Mesodermal cell (in vitro differentiated cells): ENCODE measurements around the gene TMEM101.
"Not testable (repeated sequence)": the region's sequence is repeated elsewhere in the genome, so short reads cannot be mapped to it uniquely, and the experiment has no call there.

ENCODE experiments used
- H3K27ac ChIP-seq: 2 replicates; pipeline ENCODE4 v1.7.0; 2013; ENCODE audit warnings: mild to moderate bottlenecking, low read depth, low read length, moderate library complexity; ENCODE audit not compliant: severe bottlenecking
- H3K36me3 ChIP-seq: 2 replicates; pipeline ENCODE4 v1.7.1; 2013; ENCODE audit warnings: mild to moderate bottlenecking, low read length, moderate library complexity; ENCODE audit not compliant: control insufficient read depth, insufficient read depth
- H3K4me1 ChIP-seq: one replicate; pipeline ENCODE4 v1.7.1; 2013; ENCODE audit warnings: mild to moderate bottlenecking, low read length; ENCODE audit not compliant: insufficient read depth, control insufficient read depth, poor library complexity, severe bottlenecking
- H3K4me3 ChIP-seq: 2 replicates; pipeline ENCODE4 v1.7.0; 2013; ENCODE audit warnings: low read length, control low read depth, mild to moderate bottlenecking; ENCODE audit not compliant: insufficient read depth, poor library complexity, severe bottlenecking; ENCODE audit errors: extremely low read depth
- H3K9me3 ChIP-seq: 2 replicates; pipeline ENCODE4 v1.7.1; 2013; ENCODE audit warnings: mild to moderate bottlenecking, low read length, moderate library complexity; ENCODE audit not compliant: control insufficient read depth
- WGBS, 2 experiments: methylation state at CpG; one replicate each; pipeline ENCODE4 v1.1.5; 2013; ENCODE audit warnings: missing lambda C conversion rate in 2 of 2; ENCODE audit not compliant: insufficient coverage in 2 of 2; 5-methylcytosine and 5-hydroxymethylcytosine counted together

The TMEM101 gene

DNA sequence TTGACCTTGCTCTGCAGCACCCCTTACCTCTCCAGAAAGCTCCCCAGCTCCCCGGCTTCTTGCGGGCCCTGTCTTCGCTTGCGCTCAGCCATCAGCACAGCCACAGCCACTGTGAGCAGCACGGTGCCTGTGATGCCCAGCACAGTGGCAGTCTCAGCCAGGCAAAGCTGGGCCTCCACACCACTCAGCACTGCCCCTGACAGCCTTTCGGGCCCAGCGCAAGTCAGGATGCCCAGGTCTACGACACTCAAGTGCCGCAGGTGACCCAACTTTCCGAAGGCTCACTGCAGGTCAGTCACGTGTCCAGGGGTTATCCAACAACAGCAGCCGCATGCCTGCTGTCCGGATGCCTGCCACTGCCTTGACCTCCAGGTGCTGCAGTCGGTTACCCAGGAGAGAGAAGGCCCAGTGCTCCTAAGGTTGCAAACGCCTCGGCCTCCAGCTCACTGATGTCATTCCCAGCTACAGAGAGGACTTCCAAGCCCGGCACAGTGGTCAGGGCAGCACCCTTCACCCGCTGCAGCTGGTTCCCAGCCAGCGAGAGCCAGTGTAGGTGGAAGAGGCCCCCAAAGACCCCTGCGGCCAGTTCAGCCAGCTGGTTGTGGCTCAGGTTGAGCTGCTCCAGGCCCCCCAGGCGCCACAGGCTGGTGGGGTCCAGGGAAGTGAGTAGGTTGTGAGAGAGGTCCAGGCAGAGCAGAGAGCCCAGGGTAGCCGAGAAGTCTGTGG, 8.9 kb upstream of the TMEM101 start:
- Histone ChIP-seq H3K27ac (no peak overlapping the region), H3K36me3 (peaks cover 41% of the 10 kb centered on the region), H3K4me1 (no peaks in the 10 kb centered on the region), H3K9me3 (no peaks in the 10 kb centered on the region), H3K4me3 (no peak overlapping the region)
- 93 to 95% methylated on average over 19 to 22 of the region's 22 CpGs for WGBS, 2 experiments

DNA sequence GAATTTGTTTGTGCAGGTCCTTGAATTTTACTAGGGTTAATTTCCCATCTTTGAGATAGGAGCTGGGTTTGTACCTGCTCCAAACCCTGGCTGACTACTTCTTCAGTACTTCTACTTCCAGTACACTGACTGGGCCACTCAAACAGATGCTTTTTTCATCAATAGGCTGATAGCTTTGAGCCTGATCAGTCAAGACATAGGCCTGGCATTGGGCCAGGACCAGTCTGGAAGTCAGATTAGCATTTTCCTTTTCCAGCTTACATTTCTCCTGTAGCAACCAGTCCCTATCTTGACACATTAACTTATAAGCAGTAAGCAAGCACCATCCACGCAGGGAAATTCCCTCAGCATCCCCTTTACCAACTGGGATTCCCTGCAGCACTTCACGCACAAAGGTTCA, 7.5 kb upstream of the TMEM101 start:
- Histone ChIP-seq H3K4me3 (no peak overlapping the region), H3K4me1 (no peaks in the 10 kb centered on the region), H3K27ac (no peak overlapping the region), H3K36me3 (peaks cover 28% of the 10 kb centered on the region), H3K9me3 (no peaks in the 10 kb centered on the region)
- 92 to 100% methylated on average over 2 of the region's 2 CpGs for WGBS, 2 experiments

DNA sequence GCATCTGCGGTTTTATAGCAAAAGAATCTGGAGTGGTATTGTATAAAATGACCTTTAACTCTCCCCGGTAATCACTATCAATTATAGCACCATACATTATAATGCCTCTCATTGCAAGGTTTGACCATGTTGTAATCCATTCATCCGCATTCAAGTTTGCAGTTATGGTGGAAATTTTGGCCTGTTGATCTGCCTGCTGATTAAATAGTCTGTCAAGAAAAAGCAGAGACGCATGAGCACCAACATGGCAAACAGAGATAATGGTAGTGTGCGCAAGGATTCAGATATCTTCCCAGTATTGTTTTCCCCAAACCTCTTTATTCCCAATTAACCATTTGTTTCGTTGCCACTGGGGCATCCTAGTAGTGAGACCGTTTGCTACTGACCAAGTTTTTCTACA, 6.5 kb upstream of the TMEM101 start:
- H3K9me3 ChIP-seq, H3K4me3 ChIP-seq, H3K4me1 ChIP-seq, H3K27ac ChIP-seq: not testable (repeated sequence)
- WGBS, 2 experiments = 95 to 100% methylated on average over 3 to 4 of the region's 7 CpGs
- peaks cover 22% of the 10 kb centered on the region for H3K36me3 ChIP-seq

DNA sequence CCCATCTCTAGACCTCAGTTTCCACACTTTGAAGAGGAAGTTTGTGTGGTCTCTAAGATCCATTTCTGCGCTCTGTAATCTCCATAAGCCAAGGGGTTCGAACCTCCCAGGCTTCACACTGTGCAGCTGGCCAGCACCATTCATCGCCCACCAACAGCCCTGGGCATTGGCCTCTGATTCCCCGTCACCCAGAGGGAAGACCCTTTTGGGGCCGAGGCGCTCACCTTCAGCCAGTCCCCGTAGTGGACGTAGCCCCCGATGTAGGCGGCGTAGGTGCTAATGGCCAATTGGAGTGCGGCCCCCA, 678 bp downstream of the TMEM101 start:
- peak overlapping the region; percentile 82 for H3K27ac ChIP-seq
- H3K4me3 ChIP-seq = peak overlapping the region; percentile 96
- H3K36me3 ChIP-seq = peaks cover 13% of the 10 kb centered on the region
- 11 to 14% methylated on average over 10 to 12 of the region's 12 CpGs for WGBS, 2 experiments
- H3K9me3 ChIP-seq = no peaks in the 10 kb centered on the region
- H3K4me1 ChIP-seq = peaks cover 5% of the 10 kb centered on the region

DNA sequence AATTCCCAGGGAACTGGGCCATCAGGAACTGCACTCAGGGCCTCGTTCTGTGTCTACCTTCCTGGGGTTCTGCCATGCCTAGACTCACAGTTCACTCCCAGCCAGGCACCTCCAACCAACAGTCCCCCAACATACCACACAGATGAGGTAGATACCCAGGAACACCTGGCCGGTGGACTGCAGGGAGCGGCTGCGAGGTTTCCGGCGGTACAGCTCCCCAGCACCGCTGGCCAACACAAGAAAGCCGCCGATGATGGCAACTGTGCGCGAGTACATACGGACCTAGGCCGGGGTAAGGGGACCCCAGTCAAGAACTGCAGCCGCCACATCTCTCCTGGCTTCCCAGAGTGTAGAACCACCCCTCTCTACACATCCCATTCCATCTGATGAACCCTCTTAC, 1.9 kb downstream of the TMEM101 start:
- WGBS, 2 experiments = 96 to 98% methylated on average over 8 to 14 of the region's 14 CpGs

DNA sequence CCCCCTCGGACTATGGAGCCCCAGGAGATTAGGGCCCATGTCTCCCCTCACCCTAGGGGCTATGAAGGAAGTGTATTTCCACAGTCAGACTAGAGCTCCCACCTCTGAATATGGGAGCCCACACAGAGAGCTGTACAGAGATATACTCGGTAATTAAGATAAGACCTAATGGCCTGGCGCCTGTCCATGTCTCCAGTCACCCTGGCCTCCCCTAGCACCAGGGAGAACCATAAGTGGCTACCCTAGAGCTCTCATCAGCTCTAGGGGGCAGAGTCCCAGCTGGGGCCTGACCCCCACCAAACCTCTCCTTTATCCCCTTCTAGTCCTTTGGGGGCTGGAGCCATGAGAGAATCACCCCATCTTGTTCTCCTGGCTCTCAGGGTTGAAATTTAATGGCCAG, 2.4 kb downstream of the TMEM101 start:
- 85 to 90% methylated on average over 2 to 3 of the region's 3 CpGs for WGBS, 2 experiments
- Histone ChIP-seq H3K4me1 (peaks cover 5% of the 10 kb centered on the region), H3K4me3 (no peak overlapping the region), H3K27ac (no peak overlapping the region), H3K9me3 (no peaks in the 10 kb centered on the region), H3K36me3 (peaks cover 13% of the 10 kb centered on the region)

More for the DNA sequence above, 1.9 kb downstream of the TMEM101 start:
- Histone ChIP-seq H3K36me3 (peaks cover 13% of the 10 kb centered on the region), H3K9me3 (no peaks in the 10 kb centered on the region), H3K4me3 (no peak overlapping the region), H3K4me1 (peaks cover 5% of the 10 kb centered on the region), H3K27ac (no peak overlapping the region)

DNA sequence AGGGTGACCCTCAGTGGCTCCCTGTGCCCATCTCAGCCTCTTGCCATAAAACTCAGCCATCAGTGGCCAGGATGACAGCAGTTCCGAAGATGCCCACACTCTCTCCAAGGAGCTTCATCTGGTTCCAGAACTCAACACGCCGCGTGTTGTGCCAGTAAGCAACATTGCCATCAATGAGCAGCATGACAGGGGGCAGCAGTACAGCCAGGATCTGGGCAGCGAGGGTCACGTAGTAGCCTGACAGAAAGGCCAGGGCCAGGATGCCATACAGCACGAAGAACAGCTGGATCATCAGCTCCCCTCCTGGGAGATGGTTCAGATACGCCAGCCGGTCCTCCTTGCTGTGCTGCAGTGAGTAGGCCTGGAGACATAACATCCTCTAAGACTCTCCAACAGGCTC, 2.9 kb downstream of the TMEM101 start:
- H3K36me3 ChIP-seq = peaks cover 13% of the 10 kb centered on the region
- no peak overlapping the region for H3K27ac ChIP-seq
- peaks cover 5% of the 10 kb centered on the region for H3K4me1 ChIP-seq
- WGBS, 2 experiments = 96% methylated on average over 9 of the region's 9 CpGs
- no peak overlapping the region for H3K4me3 ChIP-seq
- no peaks in the 10 kb centered on the region for H3K9me3 ChIP-seq

DNA sequence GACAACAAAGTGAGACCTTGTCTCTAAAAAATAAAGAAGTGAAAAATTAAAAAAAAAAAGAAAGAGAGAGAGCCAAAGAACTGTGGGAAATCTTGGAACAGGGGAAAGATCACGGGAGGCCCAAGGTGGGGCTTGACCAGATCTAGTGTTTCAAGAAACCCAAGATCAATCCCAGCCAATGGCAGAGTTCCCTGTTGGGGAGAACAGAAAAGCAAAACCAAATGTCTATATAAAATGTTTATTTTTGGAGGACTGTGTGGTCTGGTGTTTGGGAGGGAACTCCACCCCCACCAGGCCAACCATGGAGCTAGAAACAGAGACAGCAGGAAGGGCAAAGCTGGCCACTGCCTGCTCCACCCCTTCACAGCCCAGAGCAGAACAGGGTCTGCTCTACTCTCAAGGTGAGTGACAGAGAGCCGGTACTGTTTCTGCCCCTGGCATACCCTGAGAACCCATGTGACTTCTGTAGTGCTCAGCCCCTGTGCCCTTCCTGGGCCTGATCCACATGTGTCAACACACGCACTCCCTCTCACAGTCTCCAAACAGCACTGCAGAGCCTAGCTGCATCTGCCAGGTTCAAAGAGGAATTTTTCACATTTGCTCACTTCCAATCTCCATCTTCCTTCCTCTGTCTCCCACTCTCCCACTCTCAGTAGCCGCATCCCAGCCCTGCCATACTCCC, 3.7 kb downstream of the TMEM101 start:
- Histone ChIP-seq H3K9me3 (no peaks in the 10 kb centered on the region), H3K27ac (no peak overlapping the region), H3K36me3 (peaks cover 13% of the 10 kb centered on the region), H3K4me1 (peaks cover 5% of the 10 kb centered on the region), H3K4me3 (no peak overlapping the region)
- 55 to 67% methylated on average over 3 to 4 of the region's 4 CpGs for WGBS, 2 experiments

DNA sequence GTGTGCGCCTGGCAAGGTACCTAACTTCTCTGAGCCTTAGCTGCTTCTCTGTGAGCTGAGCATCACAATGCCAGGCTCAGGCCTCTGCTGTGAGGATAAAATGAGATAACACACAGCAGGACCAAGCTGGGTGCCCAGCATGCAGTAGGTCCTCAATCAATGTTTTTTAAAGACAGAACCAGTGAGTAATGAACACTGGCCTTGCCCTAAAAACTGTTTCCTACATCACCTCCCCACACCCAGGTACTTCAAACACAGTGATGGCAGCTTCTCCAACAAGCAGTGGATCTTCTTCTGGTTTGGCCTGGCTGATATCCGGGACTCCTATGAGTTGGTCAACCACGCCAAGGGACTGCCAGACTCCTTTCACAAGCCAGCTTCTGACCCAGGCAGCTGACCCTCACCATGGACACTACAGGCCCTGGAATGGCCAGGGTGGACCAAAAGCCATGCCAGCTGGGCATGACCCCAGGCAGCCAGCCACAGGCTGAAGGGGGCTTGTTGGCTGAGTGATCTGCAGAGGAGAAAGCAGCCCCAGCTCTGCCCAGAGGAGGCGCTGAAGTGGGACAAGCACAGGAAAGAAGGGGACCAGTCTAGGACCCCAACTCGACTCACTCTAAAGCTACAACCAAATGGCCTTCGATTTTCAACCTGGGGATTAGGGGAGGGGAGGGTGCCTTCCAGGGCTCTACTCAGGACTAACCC, 6.4 kb downstream of the TMEM101 start:
- Histone ChIP-seq H3K4me1 (peaks cover 18% of the 10 kb centered on the region), H3K9me3 (no peaks in the 10 kb centered on the region), H3K36me3 (peaks cover 13% of the 10 kb centered on the region), H3K4me3 (peak overlapping the region; percentile 60), H3K27ac (no peak overlapping the region)
- WGBS, 2 experiments = 100% methylated on average over 2 to 4 of the region's 6 CpGs

DNA sequence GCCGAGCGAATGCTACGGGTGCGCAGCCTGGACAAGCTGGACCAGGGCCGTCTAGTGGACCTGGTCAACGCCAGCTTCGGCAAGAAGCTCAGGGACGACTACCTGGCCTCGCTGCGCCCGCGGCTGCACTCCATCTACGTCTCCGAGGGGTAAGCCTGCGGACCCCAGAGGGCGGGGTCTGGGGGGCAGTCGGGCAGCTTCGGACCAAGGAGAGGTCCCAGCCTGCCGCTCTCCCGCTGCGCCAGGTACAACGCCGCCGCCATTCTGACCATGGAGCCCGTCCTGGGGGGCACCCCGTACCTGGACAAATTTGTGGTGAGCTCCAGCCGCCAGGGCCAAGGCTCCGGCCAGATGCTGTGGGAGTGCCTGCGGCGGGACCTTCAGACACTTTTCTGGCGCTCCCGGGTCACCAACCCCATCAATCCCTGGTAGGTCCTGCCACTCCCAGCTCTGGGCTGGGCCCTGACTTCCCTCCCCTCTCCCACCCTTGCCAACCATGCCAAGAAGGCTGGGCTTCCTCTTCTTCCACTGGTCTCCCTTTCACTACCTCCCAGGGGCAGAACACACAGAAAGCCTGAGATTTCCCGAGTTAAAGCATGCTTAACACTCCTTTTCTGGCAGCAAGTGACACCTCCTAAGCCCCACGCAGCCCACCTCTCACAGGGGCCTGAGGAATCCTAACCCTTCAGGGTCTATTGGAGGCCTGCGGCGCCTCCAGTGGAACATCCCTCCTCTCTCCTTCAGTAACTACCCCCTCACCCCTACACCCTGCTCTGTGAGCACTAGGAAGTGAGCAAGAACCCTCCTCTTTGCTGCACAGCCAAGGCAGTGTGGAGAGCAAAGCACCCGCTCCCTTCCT, 7.2 kb downstream of the TMEM101 start:
- Histone ChIP-seq H3K36me3 (peaks cover 9% of the 10 kb centered on the region), H3K4me1 (peaks cover 18% of the 10 kb centered on the region), H3K4me3 (peak overlapping the region; percentile 60), H3K9me3 (no peaks in the 10 kb centered on the region), H3K27ac (no peak overlapping the region)
- 8 to 9% methylated on average over 29 to 32 of the region's 37 CpGs for WGBS, 2 experiments
